ENCODE measurements around the gene RFFL. TPM values are rescaled to one million over a fixed set of nuclear protein-coding genes. Genes with fewer than 3 reads are reported as not detected.

The RFFL gene
- total and polyA plus RNA-seq, 7 donors = 7.0 to 39.5 (median 23.6) TPM

DNA sequence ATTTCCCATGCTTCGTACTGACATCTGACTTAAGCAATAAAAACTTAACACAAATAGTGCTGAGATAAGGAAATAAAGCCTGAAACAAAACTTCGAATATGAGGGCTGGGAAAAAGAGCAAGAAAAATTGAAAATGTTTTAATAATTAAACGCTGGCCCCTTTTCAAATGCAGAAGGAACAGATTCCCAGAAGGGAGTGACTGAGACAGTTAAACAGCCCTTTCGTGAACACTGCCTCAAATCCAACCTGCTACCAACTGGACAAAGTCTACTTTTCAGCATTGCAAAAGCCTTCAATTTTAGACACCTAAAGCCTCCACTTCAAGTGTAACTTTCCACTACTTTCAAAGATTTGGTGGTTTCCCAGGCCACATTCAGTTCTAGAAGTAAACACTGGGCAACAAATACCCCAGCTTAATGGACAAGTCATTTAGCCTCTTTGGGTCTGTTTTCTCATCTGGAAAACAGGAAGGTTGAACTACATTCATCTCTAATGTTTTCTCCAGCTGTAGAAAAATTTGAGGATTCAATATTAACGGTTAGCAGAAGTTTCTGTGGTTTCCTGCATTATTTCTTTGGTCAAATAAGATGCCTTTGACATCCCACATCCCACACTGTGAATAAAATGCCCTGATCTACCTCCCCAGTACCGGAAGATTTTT, 11.8 kb downstream of the RFFL start:
- WGBS, 3 donors = 44 to 60% (median 51%) methylated on average over 6 of the region's 6 CpGs
- Histone ChIP-seq H3K36me3 (ENCODE audit: insufficient read depth in 1 of 2, low read depth in 1 of 2) (no peaks in the 10 kb centered on the region), H3K27ac (peak overlapping the region; percentile 28), H3K9me3 (no peaks in the 10 kb centered on the region), H3K4me3 (no peak overlapping the region), H3K27me3 (ENCODE audit: insufficient read depth in 3 of 3, low read length in 2 of 3) (no peaks in the 10 kb centered on the region), H3K4me1 (peaks cover 23% of the 10 kb centered on the region)
- TF ChIP-seq, protein P1, sequence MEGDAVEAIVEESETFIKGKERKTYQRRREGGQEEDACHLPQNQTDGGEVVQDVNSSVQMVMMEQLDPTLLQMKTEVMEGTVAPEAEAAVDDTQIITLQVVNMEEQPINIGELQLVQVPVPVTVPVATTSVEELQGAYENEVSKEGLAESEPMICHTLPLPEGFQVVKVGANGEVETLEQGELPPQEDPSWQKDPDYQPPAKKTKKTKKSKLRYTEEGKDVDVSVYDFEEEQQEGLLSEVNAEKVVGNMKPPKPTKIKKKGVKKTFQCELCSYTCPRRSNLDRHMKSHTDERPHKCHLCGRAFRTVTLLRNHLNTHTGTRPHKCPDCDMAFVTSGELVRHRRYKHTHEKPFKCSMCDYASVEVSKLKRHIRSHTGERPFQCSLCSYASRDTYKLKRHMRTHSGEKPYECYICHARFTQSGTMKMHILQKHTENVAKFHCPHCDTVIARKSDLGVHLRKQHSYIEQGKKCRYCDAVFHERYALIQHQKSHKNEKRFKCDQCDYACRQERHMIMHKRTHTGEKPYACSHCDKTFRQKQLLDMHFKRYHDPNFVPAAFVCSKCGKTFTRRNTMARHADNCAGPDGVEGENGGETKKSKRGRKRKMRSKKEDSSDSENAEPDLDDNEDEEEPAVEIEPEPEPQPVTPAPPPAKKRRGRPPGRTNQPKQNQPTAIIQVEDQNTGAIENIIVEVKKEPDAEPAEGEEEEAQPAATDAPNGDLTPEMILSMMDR (IDR thresholded peaks at IDR 0.05) = no peak
- ATAC-seq (no peak), DNase-seq (no peak)
- intact Hi-C loops (cut with DNase I) = no loop called here

- WGBS, 3 donors = 18 to 31% (median 29%) methylated on average over 2 of the region's 2 CpGs
- no peaks in the 10 kb centered on the region for H3K9me3 ChIP-seq
- peaks cover 28% of the 10 kb centered on the region for H3K4me1 ChIP-seq
- intact Hi-C loops (cut with DNase I) = no loop called here
- peak overlapping the region; percentile 48 for H3K27ac ChIP-seq
- peak in 1 of 4 donors; percentile 56 for ATAC-seq
- DNase-seq = no peak
- TF ChIP-seq, protein P1 (IDR thresholded peaks at IDR 0.05) = no peak
- H3K36me3 ChIP-seq (ENCODE audit: insufficient read depth in 1 of 2, low read depth in 1 of 2) = peaks cover 0 to 1% of the 10 kb centered on the region in 2 donors
- no peak overlapping the region for H3K4me3 ChIP-seq
- H3K27me3 ChIP-seq (ENCODE audit: insufficient read depth in 3 of 3, low read length in 2 of 3) = no peaks in the 10 kb centered on the region
Measured at GRCh38 chr17:35051183-35051578, 12.3 kb downstream of the RFFL start.

- 93 to 100% (median 98%) methylated on average over 2 of the region's 2 CpGs for WGBS, 3 donors
- Histone ChIP-seq H3K9me3 (no peaks in the 10 kb centered on the region), H3K4me3 (no peak overlapping the region), H3K27me3 (ENCODE audit: insufficient read depth in 3 of 3, low read length in 2 of 3) (no peaks in the 10 kb centered on the region), H3K4me1 (peaks cover 28% of the 10 kb centered on the region), H3K27ac (no peak overlapping the region), H3K36me3 (ENCODE audit: insufficient read depth in 1 of 2, low read depth in 1 of 2) (peaks cover 0 to 3% of the 10 kb centered on the region in 2 donors)
- ATAC-seq (no peak), DNase-seq (no peak)
- intact Hi-C loops (cut with DNase I) = no loop called here
- TF ChIP-seq, protein P1 (IDR thresholded peaks at IDR 0.05) = no peak
Measured at GRCh38 chr17:35050170-35050569, 13.3 kb downstream of the RFFL start.

DNA sequence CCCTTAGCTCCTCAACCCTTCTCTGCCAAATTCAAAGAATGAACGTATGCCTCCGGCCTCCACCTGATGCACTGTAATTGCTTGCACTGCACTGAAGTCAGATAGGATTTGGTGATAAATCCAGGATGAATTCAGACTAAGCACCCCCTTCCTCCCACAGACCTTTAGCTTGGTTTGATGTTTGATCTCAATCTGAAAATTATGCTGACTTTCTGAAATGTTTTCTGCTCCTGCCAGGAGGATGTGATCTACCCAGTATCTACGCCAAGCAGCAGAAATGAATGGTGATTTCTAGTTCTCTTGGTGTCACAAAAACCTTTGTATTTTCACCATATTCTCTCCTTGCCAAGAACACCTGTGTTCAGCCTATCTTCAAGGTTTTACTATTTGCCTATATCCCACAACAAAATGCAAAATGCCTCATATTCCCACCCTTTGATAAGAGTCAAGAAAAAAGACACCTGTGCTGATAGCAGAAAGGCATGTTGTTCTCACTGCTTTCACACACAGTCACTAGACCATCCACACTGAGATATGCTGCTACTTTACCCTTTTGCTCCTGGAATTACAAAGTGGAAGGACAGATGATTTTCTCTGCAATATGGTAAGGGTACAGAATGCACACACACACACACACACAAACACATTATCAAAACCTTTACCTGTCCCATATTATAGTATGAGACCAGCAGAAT, 14.7 kb downstream of the RFFL start:
- WGBS, 3 donors = 82 to 94% (median 89%) methylated on average over 3 of the region's 3 CpGs
- Histone ChIP-seq H3K4me3 (no peak overlapping the region), H3K36me3 (ENCODE audit: insufficient read depth in 1 of 2, low read depth in 1 of 2) (peaks cover 0 to 3% of the 10 kb centered on the region in 2 donors), H3K27me3 (ENCODE audit: insufficient read depth in 3 of 3, low read length in 2 of 3) (no peaks in the 10 kb centered on the region), H3K9me3 (no peaks in the 10 kb centered on the region), H3K27ac (no peak overlapping the region), H3K4me1 (peaks cover 28% of the 10 kb centered on the region)
- intact Hi-C loops (cut with DNase I) = no loop called here
- no peak for ATAC-seq
- TF ChIP-seq, protein P1 (IDR thresholded peaks at IDR 0.05) = no peak
- DNase-seq = no peak

Measured in psoas muscle (tissue), 8 donors.